ENCODE data around the gene FANCM. TPM values are rescaled to one million over a fixed set of nuclear protein-coding genes. Genes with fewer than 3 reads are reported as not detected.

FANCM gene
- total and polyA plus RNA-seq, 9 of the 15 experiments (the other 6 are each of a cell fraction or from before 2014, with no cell fraction given): 5.1 to 14.4 (median 6.2) TPM

DNA sequence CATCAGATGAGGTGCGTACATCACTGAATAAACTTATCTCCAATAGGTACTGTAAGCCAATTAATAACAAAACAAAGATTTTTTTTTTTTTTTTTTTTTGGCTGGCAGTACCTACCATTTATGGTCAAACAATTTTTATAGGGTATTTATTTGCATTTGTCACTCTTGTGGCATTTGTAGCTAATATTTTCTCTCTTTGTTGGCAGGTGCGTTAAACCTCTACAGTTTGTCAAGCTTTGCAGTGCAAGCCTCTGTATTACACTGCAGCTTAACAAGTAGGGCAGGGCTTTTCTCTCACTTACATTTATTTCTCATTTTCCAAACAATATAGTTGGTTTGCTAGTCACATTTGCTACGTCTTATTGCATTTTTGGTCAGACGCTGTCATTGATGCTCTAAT, 39.5 kb upstream of the FANCM start (continued):
- TF ChIP-seq, protein P1, sequence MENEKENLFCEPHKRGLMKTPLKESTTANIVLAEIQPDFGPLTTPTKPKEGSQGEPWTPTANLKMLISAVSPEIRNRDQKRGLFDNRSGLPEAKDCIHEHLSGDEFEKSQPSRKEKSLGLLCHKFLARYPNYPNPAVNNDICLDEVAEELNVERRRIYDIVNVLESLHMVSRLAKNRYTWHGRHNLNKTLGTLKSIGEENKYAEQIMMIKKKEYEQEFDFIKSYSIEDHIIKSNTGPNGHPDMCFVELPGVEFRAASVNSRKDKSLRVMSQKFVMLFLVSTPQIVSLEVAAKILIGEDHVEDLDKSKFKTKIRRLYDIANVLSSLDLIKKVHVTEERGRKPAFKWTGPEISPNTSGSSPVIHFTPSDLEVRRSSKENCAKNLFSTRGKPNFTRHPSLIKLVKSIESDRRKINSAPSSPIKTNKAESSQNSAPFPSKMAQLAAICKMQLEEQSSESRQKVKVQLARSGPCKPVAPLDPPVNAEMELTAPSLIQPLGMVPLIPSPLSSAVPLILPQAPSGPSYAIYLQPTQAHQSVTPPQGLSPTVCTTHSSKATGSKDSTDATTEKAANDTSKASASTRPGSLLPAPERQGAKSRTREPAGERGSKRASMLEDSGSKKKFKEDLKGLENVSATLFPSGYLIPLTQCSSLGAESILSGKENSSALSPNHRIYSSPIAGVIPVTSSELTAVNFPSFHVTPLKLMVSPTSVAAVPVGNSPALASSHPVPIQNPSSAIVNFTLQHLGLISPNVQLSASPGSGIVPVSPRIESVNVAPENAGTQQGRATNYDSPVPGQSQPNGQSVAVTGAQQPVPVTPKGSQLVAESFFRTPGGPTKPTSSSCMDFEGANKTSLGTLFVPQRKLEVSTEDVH (IDR thresholded peaks at IDR 0.05; ENCODE audit: low read depth, partially characterized antibody): no peak

DNA sequence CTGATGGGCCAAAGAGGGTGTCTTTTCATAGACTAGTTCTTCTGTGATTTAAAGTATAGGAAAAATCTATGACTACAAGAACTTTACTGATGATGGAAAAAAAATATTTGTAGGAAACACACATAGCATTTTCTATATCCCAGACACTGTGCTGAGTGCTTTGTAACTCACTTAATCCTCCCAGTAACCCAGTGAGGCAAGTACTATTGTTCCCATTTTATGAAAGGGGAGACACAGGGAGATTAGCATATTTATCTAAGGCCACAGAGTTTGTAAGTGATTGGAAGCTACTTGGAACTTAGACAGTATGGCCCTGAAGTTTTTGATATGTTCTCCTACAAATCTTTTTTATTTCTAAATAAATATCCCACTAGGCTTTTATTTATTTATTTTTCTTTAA, 31.9 kb upstream of the FANCM start:
- no peaks in the 10 kb centered on the region for H3K27me3 ChIP-seq (ENCODE audit: control insufficient read depth in 2 of 2, insufficient read depth in 2 of 2, low read length in 2 of 2)
- in situ Hi-C loops (cut with MboI): no loop called here
- H3K27ac ChIP-seq (ENCODE audit: extremely low read depth, low read depth, low read length): no peak overlapping the region
- no peaks in the 10 kb centered on the region for H4K20me1 ChIP-seq (replicated peaks; ENCODE audit: control insufficient read depth, insufficient read depth, low read length)
- peaks cover 3% of the 10 kb centered on the region; the same call in 1 of the 3 replicates for H3K79me2 ChIP-seq (ENCODE audit: control insufficient read depth, insufficient read depth, low read length)
- no peak overlapping the region for H2AFZ ChIP-seq (ENCODE audit: low read depth, low read length)
- H3K9ac ChIP-seq (ENCODE audit: insufficient read depth in 1 of 2, low read depth in 2 of 2, low read length in 2 of 2): no peak overlapping the region
- BruUV-seq (replicated peaks): no TSS peak
- FAIRE-seq: no peak
- no peak overlapping the region for H3K4me3 ChIP-seq
- H3K4me2 ChIP-seq (ENCODE audit: insufficient read depth, low read length): no peak overlapping the region
- no peak for DNase-seq (ENCODE audit: extremely low read depth in 1 of 4, low spot score in 3 of 4)
- H3K9me1 ChIP-seq (ENCODE audit: control insufficient read depth, insufficient read depth, low read length): no peaks in the 10 kb centered on the region
- ChIA-PET POLR2A (no interaction called here), CTCF (ENCODE audit: low intra/inter-chr PET ratio) (no interaction called here)
- TF ChIP-seq MEF2A (IDR thresholded peaks at IDR 0.05; ENCODE audit: control insufficient read depth, low read depth, low read length): no peak
- TF ChIP-seq PHF20 (IDR thresholded peaks at IDR 0.05; ENCODE audit: partially characterized antibody): no peak
- no peak for ATAC-seq
- peaks cover 76% of the 10 kb centered on the region; the same call in 2 of the 3 replicates for H3K36me3 ChIP-seq (ENCODE audit: control insufficient read depth, insufficient read depth, low read length)
- intact Hi-C loops (cut with micrococcal nuclease): no loop called here
- no peaks in the 10 kb centered on the region for H3K9me3 ChIP-seq (replicated peaks; ENCODE audit: control insufficient read depth, insufficient read depth, low read depth, low read length)
- no peaks in the 10 kb centered on the region for H3K4me1 ChIP-seq (replicated peaks in 1 of 2; ENCODE audit: control insufficient read depth in 2 of 2, insufficient read depth in 2 of 2, low read length in 2 of 2)
